ENCODE data around the gene ITPR1. TPM values are rescaled to one million over a fixed set of nuclear protein-coding genes. Genes with fewer than 3 reads are reported as not detected.

ITPR1 gene
- total RNA-seq, 1 donor = 16.4 TPM

GRCh38 chr3:4525560-4526223 lies 32.5 kb downstream of the ITPR1 start:
- no peak for DNase-seq (ENCODE audit: low read depth)
- H3K4me3 ChIP-seq (ENCODE audit: low read depth, low read length) = no peak overlapping the region
- TF ChIP-seq, protein P1, sequence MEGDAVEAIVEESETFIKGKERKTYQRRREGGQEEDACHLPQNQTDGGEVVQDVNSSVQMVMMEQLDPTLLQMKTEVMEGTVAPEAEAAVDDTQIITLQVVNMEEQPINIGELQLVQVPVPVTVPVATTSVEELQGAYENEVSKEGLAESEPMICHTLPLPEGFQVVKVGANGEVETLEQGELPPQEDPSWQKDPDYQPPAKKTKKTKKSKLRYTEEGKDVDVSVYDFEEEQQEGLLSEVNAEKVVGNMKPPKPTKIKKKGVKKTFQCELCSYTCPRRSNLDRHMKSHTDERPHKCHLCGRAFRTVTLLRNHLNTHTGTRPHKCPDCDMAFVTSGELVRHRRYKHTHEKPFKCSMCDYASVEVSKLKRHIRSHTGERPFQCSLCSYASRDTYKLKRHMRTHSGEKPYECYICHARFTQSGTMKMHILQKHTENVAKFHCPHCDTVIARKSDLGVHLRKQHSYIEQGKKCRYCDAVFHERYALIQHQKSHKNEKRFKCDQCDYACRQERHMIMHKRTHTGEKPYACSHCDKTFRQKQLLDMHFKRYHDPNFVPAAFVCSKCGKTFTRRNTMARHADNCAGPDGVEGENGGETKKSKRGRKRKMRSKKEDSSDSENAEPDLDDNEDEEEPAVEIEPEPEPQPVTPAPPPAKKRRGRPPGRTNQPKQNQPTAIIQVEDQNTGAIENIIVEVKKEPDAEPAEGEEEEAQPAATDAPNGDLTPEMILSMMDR (IDR thresholded peaks at IDR 0.05; ENCODE audit: insufficient read depth, low read depth, low read length) = no peak

GRCh38 chr3:4528320-4528719 lies 35.2 kb downstream of the ITPR1 start:
- TF ChIP-seq, protein P1 (IDR thresholded peaks at IDR 0.05; ENCODE audit: insufficient read depth, low read depth, low read length) = no peak
- no peak for DNase-seq (ENCODE audit: low read depth)
- H3K4me3 ChIP-seq (ENCODE audit: low read depth, low read length) = no peak overlapping the region

GRCh38 chr3:4528819-4529600 lies 35.9 kb downstream of the ITPR1 start:
- no peak overlapping the region for H3K4me3 ChIP-seq (ENCODE audit: low read depth, low read length)
- TF ChIP-seq, protein P1 (IDR thresholded peaks at IDR 0.05; ENCODE audit: insufficient read depth, low read depth, low read length) = no peak
- DNase-seq (ENCODE audit: low read depth) = no peak

DNA sequence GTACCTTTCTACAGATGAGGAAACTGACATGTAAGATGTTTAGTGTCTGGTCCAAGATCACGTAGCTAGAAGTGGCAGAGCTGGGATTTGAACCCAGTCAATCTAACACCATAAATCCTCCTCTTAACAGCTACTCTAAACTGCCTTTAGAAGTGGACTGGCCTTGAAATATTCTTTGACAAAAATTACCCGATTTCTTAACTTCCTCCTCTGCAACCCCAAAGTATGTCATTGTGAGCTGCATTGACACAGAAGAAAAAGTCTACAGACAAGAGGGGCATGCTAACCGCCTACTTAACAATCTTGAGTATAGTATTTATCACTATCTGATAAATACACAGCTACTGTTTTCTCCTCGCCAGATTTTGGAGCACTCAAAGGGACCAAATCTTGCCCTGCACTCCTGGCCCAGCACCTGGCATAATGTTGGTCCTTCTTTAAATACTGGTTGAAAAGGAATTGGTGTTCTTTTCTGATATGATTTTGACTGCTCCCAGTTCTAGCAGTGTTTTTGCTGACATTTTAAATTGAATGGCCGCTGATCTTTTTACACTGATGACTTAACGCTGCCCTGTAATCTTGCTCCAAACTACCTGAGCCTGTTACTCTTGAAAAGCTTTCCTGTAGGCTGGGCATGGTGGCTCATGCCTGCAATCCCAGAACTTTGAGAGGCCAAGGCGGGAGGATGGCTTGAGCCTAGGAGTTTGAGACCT lies 36.9 kb downstream of the ITPR1 start:
- no peak for DNase-seq (ENCODE audit: low read depth)
- TF ChIP-seq, protein P1 (IDR thresholded peaks at IDR 0.05; ENCODE audit: insufficient read depth, low read depth, low read length) = no peak
- H3K4me3 ChIP-seq (ENCODE audit: low read depth, low read length) = no peak overlapping the region

DNA sequence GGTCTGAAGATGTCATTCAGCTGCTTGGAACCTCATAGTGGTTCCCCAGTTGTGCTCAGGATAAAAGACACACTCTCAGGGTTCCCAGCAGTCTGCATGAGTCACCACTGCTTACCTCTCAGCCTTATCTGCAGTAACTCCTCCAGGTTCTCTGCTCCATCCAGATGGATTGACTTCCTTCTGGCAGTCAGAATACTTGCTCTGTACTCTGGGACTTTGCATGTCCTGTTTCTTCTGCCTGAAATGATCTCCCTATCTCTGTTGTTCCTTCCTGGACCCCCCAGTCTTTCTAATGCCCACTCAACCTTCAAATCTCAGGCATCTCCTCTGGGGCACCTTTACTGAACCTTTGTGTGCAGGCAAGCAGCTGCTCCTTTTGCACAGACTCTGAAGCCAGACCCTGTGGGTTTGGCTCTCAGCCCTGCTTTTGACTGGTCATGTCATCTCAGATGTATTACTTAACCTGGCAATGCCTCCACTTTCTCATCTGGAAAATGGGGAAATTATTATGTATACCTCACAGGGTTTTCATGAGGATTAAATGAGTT lies 38.4 kb downstream of the ITPR1 start:
- DNase-seq (ENCODE audit: low read depth) = no peak
- H3K4me3 ChIP-seq (ENCODE audit: low read depth, low read length) = no peak overlapping the region
- TF ChIP-seq, protein P1 (IDR thresholded peaks at IDR 0.05; ENCODE audit: insufficient read depth, low read depth, low read length) = no peak

GRCh38 chr3:4532535-4533112 lies 39.5 kb downstream of the ITPR1 start:
- H3K4me3 ChIP-seq (ENCODE audit: low read depth, low read length) = no peak overlapping the region
- peak; percentile 29 for DNase-seq (ENCODE audit: low read depth)
- TF ChIP-seq, protein P1 (IDR thresholded peaks at IDR 0.05; ENCODE audit: insufficient read depth, low read depth, low read length) = no peak

Measured in fibroblast of villous mesenchyme (primary cell).